Midbrain (tissue), 1 donor: Measurements from ENCODE around the gene IGFBP4.

ENCODE experiments used
- DNase-seq: peaks from one replicate; lab custom pipeline; 2025; lab: John Stamatoyannopoulos, UW

The IGFBP4 gene

DNA sequence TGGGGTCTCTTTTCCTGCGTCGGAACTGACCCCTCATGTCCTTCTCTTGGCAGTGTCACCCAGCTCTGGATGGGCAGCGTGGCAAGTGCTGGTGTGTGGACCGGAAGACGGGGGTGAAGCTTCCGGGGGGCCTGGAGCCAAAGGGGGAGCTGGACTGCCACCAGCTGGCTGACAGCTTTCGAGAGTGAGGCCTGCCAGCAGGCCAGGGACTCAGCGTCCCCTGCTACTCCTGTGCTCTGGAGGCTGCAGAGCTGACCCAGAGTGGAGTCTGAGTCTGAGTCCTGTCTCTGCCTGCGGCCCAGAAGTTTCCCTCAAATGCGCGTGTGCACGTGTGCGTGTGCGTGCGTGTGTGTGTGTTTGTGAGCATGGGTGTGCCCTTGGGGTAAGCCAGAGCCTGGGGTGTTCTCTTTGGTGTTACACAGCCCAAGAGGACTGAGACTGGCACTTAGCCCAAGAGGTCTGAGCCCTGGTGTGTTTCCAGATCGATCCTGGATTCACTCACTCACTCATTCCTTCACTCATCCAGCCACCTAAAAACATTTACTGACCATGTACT, 13.2 kb downstream of the IGFBP4 start:
- no peak for DNase-seq

DNA sequence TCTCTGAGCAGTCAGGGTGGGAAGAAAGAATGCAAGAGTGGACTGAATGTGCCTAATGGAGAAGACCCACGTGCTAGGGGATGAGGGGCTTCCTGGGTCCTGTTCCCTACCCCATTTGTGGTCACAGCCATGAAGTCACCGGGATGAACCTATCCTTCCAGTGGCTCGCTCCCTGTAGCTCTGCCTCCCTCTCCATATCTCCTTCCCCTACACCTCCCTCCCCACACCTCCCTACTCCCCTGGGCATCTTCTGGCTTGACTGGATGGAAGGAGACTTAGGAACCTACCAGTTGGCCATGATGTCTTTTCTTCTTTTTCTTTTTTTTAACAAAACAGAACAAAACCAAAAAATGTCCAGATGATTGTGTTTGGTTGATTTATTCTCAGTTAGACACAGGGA, 14.1 kb downstream of the IGFBP4 start:
- DNase-seq: no peak

DNA sequence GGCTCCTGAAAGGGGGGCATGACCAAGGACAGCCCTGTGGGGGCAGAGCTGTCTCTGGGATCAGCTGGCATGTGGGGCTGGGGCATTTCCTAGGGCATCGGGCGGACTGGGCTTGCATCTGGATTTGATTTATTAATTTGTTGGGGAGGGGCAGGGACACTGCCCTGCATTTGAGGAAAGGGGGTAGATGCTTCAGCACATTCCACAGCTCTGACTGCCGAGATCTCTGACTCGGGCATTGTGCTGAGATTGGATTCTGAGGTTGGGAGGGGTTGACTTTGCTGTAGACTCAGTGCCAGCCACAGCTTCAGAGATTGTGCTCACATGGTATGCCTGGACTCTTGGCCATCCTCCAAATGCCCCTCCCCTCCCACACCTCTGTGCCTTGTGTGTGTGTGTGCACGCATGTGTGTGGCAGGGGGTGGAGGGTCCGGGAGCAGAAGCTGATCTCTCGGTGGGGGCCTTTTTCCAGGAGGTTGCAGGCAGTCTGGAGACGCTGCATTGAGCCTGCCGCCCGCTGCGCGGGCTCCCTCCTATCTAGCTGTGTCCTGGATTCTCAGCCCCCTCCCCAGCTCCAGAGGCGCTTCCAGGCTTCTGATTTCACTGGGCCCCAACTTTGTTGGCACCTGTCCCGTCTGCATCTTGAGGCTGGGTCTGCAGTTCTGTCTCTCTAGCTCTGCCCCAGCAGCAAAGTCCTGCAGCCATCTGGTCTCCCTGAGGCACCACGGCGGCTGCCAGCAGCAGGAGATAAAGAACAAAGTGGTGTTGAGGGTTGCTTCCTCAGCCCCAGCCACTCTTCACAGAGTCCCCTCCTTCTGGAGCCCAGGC, 14.9 kb downstream of the IGFBP4 start:
- no peak for DNase-seq

DNA sequence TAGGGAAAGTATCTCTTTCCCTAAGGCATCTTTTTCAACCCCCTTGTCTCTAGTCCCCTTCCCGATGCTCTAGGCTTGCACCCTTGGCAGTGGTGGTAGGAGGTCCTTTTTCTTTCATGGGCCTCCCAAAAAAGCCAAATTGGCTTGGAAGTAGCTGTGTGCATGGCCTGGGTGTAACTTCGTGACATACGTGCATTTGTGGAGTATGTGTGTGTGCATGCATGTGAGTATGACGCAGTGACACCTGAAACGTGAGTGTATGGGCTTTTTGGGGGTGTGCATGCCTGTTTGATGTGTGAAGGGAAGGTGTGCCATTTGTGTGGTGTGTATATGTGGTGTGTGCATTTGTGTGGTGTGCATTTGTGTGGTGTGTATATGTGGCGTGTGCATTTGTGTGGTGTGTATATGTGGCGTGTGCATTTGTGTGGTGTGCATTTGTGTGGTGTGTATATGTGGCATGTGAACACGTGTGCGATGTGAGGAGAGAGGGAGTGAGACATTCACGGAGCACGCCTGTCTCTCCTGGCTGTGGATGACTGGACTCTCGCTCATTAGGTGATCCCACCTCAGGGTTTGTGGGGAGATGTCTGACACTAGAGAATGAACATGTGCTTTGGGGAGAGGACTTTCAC, 15.7 kb downstream of the IGFBP4 start:
- DNase-seq: no peak

DNA sequence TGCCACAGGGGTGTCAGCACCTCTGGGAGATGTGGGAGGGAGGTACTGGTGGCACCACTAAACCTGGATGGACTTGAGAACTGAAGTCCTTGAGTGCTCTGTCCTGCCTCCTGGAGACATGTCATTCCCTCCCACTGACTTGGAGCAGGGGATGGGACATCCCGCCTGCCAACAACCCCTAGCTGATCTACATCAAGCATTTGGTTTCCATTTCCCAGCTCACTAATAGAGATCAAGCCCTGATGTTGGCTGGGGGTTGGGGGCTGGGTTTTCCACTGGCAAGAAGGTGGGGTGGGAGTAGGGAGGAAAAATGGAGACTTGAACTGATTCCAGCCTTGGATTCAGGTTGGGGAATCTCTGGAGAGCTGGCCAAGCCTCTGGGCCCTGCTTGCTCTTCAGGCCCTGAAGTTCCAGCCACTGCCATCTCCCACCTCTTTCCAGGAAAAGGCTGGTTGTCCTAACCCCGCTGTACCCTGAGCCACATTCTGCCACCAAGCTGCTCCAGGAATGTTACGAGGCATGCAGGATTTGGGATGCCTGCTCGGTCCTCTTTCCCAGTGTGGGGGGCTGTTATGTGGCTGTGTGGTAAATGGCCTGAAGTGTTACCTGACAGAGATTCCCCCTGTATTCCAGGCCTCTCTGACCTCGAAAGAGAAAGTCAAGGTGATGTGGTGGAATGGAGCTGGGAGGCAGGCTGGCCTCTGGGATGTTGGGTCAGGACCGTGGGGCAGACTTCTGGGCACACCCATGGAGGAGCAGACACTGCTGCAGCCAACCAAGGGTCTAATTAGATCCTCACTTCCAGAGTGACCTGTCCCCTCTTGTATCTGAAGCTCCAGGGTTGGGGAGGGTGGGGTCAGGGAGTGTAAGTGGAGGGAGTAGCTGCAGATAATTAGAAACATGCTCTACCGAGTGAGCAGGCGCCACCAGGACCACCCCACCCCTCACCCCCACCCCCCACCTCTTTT, 16.7 kb downstream of the IGFBP4 start:
- no peak for DNase-seq

DNA sequence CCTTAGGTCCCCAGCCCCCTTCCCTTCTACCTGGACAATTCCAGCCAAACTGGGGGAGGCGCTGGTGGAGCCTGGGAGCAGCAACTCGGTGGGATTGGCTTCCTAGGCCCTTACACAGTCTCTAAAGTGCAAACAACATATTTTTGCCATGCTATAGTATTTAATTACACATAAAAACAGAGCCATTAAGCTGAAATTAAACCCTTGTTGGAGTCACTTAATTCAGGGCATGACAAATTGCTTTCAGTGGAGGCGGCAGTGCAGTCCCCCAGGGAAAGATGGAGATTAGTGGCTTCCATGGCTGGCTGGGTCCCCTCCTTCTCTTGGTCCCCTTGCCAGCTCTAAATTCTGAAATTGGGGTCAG, 17.3 kb downstream of the IGFBP4 start:
- no peak for DNase-seq

DNA sequence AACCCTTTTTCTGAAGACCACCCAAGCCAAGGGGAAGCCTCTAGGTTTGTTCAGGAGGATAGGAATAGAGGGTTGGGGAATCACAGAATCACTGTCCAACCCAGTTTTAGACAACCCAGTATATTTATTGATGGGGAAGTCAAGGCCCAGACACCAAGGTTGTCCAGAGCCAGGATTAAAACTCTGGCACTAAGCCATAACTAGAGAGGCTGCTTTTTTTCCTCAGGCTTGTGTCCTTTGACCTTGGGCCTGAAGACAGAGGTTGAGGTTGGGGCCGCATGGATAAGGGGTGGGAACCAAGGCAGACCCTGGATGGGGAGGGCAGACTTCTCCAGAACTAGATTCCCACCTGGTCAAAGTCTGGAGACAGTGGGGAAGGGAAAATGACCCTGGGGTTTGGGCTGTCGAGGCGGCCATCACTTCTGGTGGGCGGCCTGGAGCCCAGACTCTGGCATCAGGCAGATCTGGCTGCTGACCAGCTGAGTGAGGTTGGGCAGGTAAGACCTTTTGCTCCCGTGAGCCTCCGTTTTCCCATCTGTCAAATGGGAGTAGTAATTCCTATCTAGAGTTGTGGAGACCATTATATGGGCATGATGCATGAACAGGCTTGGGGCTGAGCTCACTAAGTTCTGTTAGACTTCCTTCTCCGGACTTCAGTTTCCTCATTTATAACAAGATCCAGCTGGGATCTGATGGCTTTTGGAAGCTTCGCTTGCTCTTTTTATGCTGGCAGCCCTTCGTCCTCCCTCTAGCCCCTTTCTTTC, 17.9 kb downstream of the IGFBP4 start:
- DNase-seq: no peak

DNA sequence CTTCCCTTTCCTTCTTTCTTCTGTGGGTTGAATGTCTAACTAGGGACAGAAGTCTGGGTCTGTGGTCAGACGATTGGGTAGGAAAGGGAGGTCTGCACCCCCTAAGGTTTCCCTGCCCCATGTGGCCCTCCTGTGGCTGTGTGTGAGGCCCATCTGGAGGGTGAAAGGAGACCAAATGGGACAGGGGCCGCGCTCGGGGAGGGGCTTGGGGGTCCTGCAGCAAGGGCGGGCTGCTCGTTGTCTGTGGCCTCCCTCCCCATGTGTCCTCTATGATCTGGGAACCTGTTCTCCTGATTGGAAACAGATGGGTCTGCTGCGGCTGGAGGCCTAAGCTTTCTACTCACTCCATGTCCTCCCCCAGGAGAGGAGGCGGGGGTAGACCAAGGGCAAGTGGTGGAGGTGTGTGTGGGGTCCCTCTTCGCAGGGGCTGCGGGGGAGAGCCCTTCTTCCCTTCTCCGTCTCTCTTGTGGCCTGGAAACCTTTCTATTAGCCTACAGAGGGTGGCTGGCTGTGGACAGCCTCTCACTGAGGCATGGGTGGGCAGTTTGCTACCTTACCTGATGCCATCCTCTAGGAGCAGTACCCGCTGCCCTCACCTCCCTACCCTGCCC, 18.6 kb downstream of the IGFBP4 start:
- DNase-seq: no peak

DNA sequence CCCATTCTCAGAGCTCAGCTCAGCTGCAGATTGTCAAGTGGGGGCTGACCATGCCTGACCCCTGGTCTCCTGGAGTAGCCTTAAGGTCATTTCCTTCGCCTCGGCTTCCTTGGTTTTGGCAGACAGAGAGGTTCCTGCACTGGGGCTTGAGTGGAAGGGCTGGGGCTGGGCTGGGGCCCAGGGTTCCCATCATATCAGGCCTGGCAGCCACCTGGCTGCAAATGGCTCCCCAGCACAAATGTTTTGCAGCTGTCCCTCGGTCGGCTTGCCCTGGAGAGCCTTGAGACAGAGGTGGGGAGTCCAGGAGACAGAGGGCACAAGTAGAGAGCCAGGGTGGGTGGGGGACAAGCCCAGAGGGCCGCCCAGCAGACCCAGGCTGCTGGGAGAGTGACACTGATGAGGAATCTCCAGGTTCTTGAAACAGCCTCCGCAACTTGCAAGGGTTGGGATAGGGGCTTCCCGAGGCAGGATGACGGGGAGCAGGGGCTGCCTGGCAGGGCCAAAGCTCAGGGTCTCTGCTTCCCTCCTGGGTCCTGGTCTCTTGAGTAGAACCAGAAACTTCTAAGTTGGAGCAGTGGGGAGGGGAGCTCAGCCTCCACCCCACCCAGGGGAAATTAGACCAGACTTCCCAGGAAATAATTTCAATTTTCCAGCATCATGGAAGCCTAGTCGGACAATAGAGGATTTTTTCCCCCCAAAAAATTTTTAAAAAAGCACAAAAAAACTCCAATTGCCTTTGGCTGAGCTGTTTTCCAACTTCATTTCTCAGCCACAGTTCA, 19.3 kb downstream of the IGFBP4 start:
- no peak for DNase-seq

DNA sequence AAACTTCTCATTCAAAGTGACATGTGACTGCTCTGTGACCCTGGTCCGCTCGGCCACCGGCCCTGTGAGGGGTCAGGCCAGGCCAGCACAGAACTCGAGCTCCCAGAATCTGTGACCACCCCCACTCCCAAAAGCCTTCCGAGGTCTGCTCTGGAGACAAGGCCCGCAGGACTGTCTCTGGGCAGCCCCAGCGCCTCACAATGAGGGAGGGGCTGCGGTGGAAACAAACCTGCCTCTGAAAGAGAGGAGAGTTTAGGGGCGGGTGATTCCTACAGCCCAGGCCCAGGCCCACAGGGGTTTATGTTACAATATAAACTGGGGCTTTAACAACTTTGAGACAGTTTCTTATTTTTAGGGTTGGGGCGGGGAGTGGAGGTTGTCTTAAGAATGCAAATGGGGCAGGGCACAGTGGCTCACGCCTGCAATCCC, 19.9 kb downstream of the IGFBP4 start:
- no peak for DNase-seq

DNA sequence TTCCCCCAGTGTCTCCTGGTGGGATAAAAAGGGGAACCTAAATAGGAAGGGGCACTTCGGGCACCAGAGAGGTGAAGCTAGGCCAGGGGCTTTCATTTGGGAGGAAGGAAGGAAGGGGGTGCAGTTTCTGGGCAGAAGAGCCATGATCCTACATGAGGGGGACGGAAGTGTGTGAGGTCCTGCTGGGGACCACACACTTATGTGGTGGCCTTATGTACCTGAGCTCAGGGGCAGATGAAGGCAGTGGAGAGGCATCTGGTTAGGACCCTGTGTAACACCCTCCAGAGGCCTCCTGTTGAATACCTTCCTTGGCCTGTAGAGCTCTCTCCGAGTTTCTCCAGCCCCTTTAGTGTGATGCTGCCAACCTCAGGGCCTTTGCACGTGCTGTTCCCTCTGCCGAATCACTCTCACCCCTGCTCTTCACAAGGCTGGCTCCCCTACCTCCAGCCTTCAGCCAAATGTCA, 21.2 kb downstream of the IGFBP4 start:
- no peak for DNase-seq

DNA sequence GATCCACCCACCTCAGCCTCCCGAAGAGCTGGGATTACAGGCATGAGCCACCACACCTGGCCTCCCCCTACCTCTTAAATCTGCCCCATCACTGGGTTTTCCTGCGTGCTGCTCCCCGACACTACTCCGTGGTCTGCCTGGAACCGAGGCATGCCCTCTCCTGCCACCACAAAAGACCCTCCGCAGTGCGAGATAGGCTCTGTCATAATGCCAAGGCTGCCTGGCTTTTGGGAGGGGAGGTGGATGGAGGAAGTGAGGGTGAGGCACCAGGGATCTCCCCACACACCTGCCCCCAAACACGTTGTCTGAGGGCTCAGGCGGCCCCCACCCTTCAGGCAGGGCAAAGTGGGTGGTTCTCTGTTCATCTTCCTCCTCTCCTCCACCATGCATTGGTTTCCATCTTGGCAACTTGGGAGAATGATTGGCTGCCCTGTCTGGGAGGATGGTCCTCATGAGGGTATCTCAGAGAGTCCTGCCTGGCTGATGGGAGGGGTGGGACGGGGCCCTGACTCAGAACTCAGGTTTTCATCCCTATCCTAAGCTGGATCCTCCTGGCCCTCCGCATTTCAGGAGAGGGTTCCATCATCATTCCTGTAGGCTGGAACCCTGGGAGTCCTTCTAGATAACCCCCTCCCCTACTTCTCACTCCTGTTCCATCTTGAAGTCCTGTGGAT, 23.2 kb downstream of the IGFBP4 start:
- no peak for DNase-seq

DNA sequence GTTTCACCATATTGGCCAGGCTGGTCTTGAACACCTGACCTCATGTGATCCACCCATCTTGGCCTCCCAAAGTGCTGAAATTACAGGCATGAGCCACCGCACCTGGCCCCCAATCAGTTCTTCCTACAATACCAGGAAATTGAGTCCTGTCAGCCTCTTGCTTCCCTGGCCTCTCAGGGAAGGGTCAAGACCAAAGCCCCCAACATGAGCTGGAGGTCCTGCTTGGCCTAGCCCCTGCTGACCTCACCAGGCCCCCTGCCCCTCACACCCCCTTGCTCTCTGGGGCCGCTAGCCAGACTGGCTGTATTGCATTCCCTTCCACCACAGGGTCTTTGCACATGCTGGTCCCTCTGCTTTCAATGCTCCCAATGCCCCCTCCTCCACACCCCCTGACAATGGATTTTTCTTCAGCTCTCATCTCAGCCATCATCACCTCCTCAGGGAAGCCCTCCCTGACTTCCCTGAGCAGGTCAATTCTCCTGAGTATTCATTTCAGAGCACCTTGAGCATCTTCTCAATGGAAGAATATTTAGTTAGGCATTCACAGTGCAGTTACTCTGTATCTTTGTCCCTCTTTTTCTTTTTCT, 24.1 kb downstream of the IGFBP4 start:
- DNase-seq: no peak

DNA sequence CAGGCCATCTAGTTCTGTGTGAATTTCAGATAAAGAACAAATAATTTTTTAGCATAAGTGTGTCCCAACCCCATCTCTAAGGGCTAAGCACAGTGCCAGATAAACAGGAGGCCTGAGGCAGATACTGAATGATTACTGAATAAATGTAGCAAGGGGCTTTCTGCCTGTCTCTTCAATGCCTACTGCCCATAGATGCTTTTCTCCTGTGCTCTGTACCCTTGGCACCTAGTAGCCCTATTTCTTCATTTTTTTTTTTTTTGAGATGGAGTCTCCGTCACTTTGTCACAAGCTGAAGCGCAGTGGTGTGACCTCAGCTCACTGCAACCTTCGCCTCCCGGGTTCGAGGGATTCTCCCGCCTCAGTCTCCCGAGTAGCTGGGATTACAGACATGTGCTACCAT, 25.3 kb downstream of the IGFBP4 start:
- DNase-seq: no peak

DNA sequence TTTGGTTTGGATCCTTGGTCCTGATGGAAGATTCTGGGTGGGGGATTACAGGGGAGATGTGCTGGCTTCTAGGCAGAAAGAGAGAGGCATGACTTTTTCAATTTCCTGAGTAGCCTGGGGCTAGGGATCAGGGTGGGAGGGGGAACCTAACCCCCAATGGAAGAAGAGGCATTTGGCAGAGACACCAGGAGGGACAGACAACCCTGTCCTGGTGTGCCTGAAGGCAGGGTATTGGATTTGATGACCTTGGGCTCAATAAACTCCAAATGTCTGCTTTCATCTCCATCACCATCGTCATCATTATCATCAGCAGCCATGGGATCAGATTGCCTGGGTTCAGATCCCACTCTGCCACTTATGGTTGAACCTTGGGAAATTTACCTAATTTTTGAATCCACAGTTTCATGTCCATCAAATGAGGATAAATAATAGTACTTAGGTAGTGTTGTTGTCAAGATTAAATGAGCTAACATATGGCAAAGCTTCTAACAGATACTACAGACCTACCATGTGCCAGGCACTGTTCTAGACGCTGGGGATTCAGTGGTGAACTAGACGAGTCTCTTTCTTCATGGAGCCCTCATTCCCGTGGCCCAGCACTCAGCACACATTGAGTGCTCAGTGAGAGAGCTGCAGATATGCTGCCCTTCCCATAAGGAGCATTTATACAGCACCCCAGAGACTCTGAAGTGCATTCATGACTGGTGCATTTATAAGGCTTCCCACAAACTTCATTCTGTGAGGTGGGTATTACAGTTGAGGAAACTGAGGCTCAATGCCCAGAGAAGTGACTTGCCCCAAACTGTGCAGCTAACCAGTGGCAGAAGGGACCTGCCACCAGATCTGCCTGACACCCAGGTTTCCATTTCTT, 26.8 kb downstream of the IGFBP4 start:
- no peak for DNase-seq

DNA sequence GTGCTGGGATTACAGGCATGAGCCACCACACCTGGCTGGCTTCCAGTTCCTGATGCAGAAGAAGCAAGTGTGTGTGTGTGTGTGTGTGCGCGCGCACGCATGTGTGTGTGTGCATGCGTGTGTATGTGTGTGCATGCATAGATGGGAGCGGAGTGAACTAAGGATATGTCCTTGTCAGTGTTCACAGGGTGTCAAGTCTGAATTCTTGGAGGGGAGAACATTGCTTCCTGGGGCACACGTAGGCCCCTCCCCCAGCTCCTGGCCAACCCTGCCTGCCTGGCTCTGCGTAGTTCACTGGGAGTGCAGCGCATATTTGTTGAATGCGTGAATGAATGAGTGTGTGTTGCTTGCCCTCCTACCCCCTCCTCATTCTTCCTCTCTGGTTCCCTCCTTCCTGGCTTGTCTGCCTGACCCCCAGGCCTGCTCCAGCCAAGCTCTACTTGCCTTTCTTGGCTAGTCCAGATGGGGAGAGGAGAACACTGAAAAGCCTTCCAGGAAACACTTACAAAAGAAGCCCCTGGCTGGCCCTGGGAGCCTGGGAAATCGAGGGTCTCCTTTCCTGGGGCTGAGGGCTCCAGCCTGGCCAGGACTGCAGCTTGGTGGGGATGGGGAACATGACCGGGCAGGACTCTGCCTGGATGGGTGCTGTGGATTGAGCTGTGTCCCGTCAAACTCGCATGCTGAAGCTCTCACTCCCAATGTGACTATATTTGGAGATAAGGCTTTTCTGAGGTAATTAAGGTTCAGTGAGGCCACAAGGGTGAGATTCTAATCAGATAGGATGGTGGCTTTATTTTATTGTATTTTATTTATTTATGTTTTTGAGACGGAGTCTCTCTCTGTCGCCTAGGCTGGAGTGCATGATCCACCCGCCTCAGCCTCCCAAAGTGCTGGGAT, 27.9 kb downstream of the IGFBP4 start:
- no peak for DNase-seq
